OCI-LY3 (cell line): Measurements from ENCODE around the gene DCTN4.

ENCODE experiments used
- CTCF ChIP-seq: fragments of 200-600, 300-600 bp; sonication (generic); IDR thresholded peaks from 2 replicates; pipeline ENCODE4 v1.5.1; 2014; ENCODE audit warnings: antibody characterized with exemption, low read length, low read depth
- EZH2phosphoT487 ChIP-seq: fragments of 200-600 bp; shearing (Covaris generic); IDR thresholded peaks from 2 replicates; pipeline ENCODE4 v1.6.1; 2018; ENCODE audit warnings: antibody characterized with exemption, mixed run types, low read depth

GRCh38 chr5:150753463-150753862, 5.4 kb downstream of the DCTN4 start:
- no peak for TF ChIP-seq CTCF
- TF ChIP-seq EZH2phosphoT487: no peak
